HG02973 (cell line): ENCODE measurements around the gene RANBP2.

Source experiments
- ATAC-seq: cut with Tn5 transposase; IDR thresholded peaks from one replicate; pipeline ENCODE4 v1.9.1; 2021; ENCODE audit warnings: moderate library complexity; ENCODE audit not compliant: unreplicated experiment

RANBP2 gene

GRCh38 chr2:108834620-108835019 lies 115.3 kb downstream of the RANBP2 start:
- ATAC-seq, result no peak

GRCh38 chr2:108835040-108835439 lies 115.8 kb downstream of the RANBP2 start:
- no peak for ATAC-seq
